ENCODE measurements around the gene TM2D3. TPM values are rescaled to one million over a fixed set of nuclear protein-coding genes. Genes with fewer than 3 reads are reported as not detected.

The TM2D3 gene
- total RNA-seq, 2 donors from 2014 or later = 39.8 to 104 TPM

DNA sequence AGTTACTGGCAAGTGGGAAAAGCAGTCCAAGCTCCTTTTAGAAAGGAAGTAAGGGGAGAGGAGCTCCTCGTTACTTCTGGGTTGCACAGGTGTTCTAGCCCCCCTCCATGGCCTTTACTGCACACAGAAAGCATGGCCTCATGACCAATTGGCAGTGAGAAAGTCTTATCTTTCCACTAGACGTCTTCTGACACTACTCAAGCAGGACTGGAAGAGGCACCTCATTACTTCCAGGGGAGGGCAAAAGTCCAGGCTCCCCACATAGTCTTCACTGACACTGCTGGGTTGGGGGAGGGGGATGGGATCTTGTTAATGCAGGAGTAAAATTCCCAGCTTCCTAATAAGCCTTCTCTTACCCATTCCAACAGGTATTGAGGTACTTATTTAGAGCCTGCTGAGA lies 27.6 kb upstream of the TM2D3 start:
- no peaks in the 10 kb centered on the region for H3K4me1 ChIP-seq (ENCODE audit: control insufficient read depth in 1 of 2, low read depth in 2 of 2)
- H3K9me3 ChIP-seq = no peaks in the 10 kb centered on the region
- DNase-seq (ENCODE audit: low spot score) (no peak), ATAC-seq (ENCODE audit: insufficient number of reproducible peaks, low FRiP score, low read depth) (no peak)
- H3K27ac ChIP-seq = no peak overlapping the region
- H3K36me3 ChIP-seq = peaks cover 17% of the 10 kb centered on the region
- no peak overlapping the region for H3K4me3 ChIP-seq
- TF ChIP-seq CTCF (IDR thresholded peaks at IDR 0.05) = no peak
- no peaks in the 10 kb centered on the region for H3K27me3 ChIP-seq (replicated peaks; ENCODE audit: insufficient read depth)

DNA sequence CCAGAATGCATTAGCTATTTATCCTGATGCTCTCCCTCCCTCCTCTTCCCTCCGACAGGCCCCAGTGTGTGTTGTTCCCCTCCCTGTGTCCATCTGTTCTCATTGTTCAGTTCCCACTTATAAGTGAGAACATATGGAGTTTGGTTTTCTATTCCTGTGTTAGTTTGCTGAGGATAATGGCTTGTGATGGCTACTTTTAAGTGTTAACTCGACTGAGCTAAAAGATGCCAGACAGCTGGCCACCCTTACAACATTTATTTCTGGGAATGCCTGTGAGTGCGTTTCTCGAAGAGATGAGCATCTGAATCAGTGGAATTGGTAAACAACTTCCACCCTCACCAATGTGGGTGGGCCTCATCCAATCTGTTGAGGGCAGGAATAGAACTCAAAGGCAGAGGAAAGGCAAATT lies 24.7 kb upstream of the TM2D3 start:
- peaks cover 0 to 9% of the 10 kb centered on the region in 2 donors for H3K4me1 ChIP-seq (ENCODE audit: control insufficient read depth in 1 of 2, low read depth in 2 of 2)
- no peaks in the 10 kb centered on the region for H3K9me3 ChIP-seq
- H3K27ac ChIP-seq = no peak overlapping the region
- peaks cover 25% of the 10 kb centered on the region for H3K36me3 ChIP-seq
- no peak for ATAC-seq (ENCODE audit: insufficient number of reproducible peaks, low FRiP score, low read depth)
- DNase-seq (ENCODE audit: low spot score) = no peak
- no peak for TF ChIP-seq CTCF (IDR thresholded peaks at IDR 0.05)
- no peaks in the 10 kb centered on the region for H3K27me3 ChIP-seq (replicated peaks; ENCODE audit: insufficient read depth)
- H3K4me3 ChIP-seq = no peak overlapping the region

DNA sequence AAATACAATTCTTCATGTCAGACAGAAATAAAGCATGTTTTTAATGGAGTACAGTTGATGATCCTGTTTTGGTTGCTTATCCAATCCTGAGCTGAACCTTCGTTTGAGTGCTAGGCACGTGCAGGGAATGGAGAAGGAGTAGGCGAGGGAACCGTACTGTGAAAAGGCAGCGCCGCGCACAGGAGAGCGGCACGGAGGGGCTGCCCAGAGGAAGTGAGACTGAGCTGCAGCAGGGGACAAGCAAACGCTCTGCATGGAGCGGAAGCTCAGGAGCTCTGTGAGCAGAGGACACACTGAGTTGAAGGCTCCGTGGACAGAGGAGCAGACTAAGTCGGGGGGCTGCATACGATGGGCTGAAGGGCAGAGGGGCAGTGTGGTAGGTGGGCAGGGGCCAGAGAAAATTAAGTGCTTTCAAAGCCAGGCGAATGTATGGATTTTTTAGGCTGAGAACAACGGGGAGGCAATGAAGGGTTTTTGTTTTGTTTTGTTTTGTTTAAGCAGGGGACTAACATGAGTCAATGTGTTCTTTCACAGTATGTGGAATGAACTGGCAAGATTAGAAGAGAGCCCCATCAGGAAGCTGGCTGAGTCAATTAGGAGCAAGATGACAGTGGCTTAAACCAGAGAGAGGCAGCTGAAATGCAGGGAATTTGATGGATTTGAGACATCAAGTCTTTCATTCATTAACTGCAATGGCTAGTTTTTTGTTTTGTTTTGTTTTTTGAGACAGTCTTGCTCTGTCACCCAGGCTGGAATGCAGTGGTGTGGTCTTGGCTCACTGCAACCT lies 23.8 kb upstream of the TM2D3 start:
- Histone ChIP-seq H3K27me3 (replicated peaks; ENCODE audit: insufficient read depth) (no peaks in the 10 kb centered on the region), H3K4me1 (ENCODE audit: control insufficient read depth in 1 of 2, low read depth in 2 of 2) (peaks cover 0 to 9% of the 10 kb centered on the region in 2 donors), H3K4me3 (no peak overlapping the region), H3K36me3 (peaks cover 27% of the 10 kb centered on the region), H3K27ac (no peak overlapping the region), H3K9me3 (no peaks in the 10 kb centered on the region)
- DNase-seq (ENCODE audit: low spot score) (no peak), ATAC-seq (ENCODE audit: insufficient number of reproducible peaks, low FRiP score, low read depth) (no peak)
- TF ChIP-seq CTCF (IDR thresholded peaks at IDR 0.05) = no peak

DNA sequence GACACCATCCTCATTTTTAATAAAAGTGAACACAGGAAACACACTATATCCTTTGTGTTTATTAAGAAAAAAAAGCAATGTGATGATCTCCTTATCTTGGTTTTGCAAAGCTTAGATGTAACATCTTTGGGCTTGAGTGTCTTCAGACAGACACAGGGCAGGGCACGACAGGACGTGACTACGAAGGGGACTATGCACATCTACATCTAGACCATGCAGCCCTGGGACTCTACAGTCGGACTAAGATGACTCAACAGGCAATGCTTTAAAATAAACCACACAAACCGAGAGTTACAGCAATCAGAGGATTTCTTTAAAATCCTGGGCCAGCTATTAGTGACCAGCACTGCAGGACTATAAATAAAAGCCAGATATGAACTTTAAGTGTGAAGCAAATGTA lies 22.8 kb upstream of the TM2D3 start:
- Histone ChIP-seq H3K27ac (no peak overlapping the region), H3K9me3 (no peaks in the 10 kb centered on the region), H3K36me3 (peaks cover 27% of the 10 kb centered on the region), H3K4me1 (ENCODE audit: control insufficient read depth in 1 of 2, low read depth in 2 of 2) (peaks cover 0 to 9% of the 10 kb centered on the region in 2 donors), H3K4me3 (no peak overlapping the region), H3K27me3 (replicated peaks; ENCODE audit: insufficient read depth) (no peaks in the 10 kb centered on the region)
- no peak for ATAC-seq (ENCODE audit: insufficient number of reproducible peaks, low FRiP score, low read depth)
- TF ChIP-seq CTCF (IDR thresholded peaks at IDR 0.05) = no peak
- no peak for DNase-seq (ENCODE audit: low spot score)

- Histone ChIP-seq H3K36me3 (peaks cover 33% of the 10 kb centered on the region), H3K4me1 (ENCODE audit: control insufficient read depth in 1 of 2, low read depth in 2 of 2) (peaks cover 0 to 9% of the 10 kb centered on the region in 2 donors), H3K27ac (peak overlapping the region in 1 of 2 donors; percentile 35), H3K9me3 (no peaks in the 10 kb centered on the region), H3K4me3 (no peak overlapping the region), H3K27me3 (replicated peaks; ENCODE audit: insufficient read depth) (no peaks in the 10 kb centered on the region)
- no peak for TF ChIP-seq CTCF (IDR thresholded peaks at IDR 0.05)
- DNase-seq (ENCODE audit: low spot score) (no peak), ATAC-seq (ENCODE audit: insufficient number of reproducible peaks, low FRiP score, low read depth) (peak; percentile 58)
Observed at GRCh38 chr15:101672298-101672697, 20.1 kb upstream of the TM2D3 start.
